ENCODE measurements around the gene SLC38A8.

GRCh38 chr16:84005391-84005790 is 37.2 kb downstream of the SLC38A8 start:
- TF ChIP-seq CTCF (IDR thresholded peaks at IDR 0.05) (no peak), POLR2A (IDR thresholded peaks at IDR 0.05) (no peak)

Measured in Peyer's patch (tissue), 4 donors.